ENCODE data around the gene CEP112. TPM values are rescaled to one million over a fixed set of nuclear protein-coding genes. Genes with fewer than 3 reads are reported as not detected.

The CEP112 gene
- total and polyA plus RNA-seq, 2 of the 4 experiments (the other 2 are of a cell fraction): 2.5 to 5.6 TPM

DNA sequence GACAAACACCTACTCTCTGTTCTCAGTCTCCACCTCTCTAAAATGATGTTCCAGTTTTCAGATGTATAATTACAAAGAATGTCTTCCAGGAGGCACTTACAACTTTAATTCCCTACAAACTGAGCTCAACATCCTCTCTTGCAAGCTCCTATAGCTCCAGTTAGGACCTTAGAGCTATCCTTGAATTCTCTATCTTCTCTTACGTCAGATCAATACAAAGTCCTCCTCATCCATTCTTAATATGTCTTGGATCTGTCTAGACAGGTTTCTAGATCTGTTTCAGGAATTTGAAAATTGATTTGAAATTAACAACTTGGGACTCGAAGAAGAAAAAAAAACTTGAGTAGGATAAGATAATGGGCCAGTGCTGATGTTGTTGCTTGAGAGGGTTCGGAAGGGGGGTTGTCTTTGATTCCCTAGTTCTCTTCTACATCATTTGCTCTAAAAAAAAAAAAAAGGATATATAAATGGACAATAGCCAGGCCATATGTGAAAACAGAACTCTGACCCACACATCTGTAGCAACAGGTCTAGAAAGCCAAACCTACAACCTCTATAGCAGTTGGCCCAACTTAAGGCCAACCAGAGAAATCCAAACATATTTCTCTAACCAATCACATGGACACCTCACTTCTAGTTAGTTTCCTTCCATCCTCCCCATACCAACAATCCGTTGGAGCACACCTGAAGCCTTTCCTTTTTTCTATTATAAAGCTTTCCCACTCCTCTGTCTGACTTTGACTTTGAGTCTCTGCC lies 38.0 kb upstream of the CEP112 start:
- ATAC-seq (ENCODE audit: low read depth) (no peak), DNase-seq (no peak)
- Histone ChIP-seq H3K4ac (ENCODE audit: low read depth, low read length) (no peak overlapping the region), H2AFZ (replicated peaks; ENCODE audit: low read length, poor library complexity) (no peak overlapping the region), H3K27me3 (ENCODE audit: control insufficient read depth, insufficient read depth, low read length) (peaks cover 2% of the 10 kb centered on the region; the same call in 1 of the 2 replicates), H2BK20ac (ENCODE audit: low read depth, low read length) (no peak overlapping the region), H3K9ac (ENCODE audit: low read depth, low read length) (no peak overlapping the region), H3K23ac (ENCODE audit: low read depth, low read length) (no peak overlapping the region), H4K8ac (ENCODE audit: low read depth in 2 of 2, low read length in 2 of 2) (no peak overlapping the region), H3K9me3 (ENCODE audit: control insufficient read depth, insufficient read depth, low read length) (no peaks in the 10 kb centered on the region), H3K14ac (replicated peaks; ENCODE audit: low read depth, low read length) (no peak overlapping the region), H4K20me1 (ENCODE audit: insufficient read depth, low read length) (no peaks in the 10 kb centered on the region), H3K4me1 (ENCODE audit: control insufficient read depth, insufficient read depth, low read length) (no peaks in the 10 kb centered on the region), H2BK5ac (ENCODE audit: low read depth, low read length, poor library complexity, severe bottlenecking) (no peak overlapping the region), H2BK120ac (ENCODE audit: low read depth, low read length) (no peak overlapping the region), H2BK15ac (ENCODE audit: low read depth, low read length) (no peak overlapping the region), H3K27ac (ENCODE audit: insufficient read depth, low read length) (no peak overlapping the region), H3K9me1 (ENCODE audit: insufficient read depth, low read length) (no peaks in the 10 kb centered on the region), H3K36me3 (ENCODE audit: control insufficient read depth, insufficient read depth, low read length) (no peaks in the 10 kb centered on the region), H3K4me2 (ENCODE audit: low read depth, low read length) (no peak overlapping the region), H2AK9ac (replicated peaks; ENCODE audit: low read depth, low read length, poor library complexity) (no peak overlapping the region), H4K5ac (ENCODE audit: low read depth, low read length) (no peak overlapping the region), H3K56ac (ENCODE audit: extremely low read depth, insufficient read depth, low read length) (no peak overlapping the region), H2AK5ac (ENCODE audit: low read depth, low read length) (no peak overlapping the region), H3K18ac (ENCODE audit: low read depth, low read length) (no peak overlapping the region), H3K4me3 (ENCODE audit: insufficient read depth, low read depth, low read length) (no peak overlapping the region), H3K79me1 (ENCODE audit: low read depth in 1 of 2, low read length in 2 of 2) (no peaks in the 10 kb centered on the region), H4K91ac (ENCODE audit: insufficient read depth, low read depth, low read length) (no peak overlapping the region)
- POLR2A ChIA-PET (ENCODE audit: unreplicated experiment): no interaction called here
- TF ChIP-seq, protein P1, sequence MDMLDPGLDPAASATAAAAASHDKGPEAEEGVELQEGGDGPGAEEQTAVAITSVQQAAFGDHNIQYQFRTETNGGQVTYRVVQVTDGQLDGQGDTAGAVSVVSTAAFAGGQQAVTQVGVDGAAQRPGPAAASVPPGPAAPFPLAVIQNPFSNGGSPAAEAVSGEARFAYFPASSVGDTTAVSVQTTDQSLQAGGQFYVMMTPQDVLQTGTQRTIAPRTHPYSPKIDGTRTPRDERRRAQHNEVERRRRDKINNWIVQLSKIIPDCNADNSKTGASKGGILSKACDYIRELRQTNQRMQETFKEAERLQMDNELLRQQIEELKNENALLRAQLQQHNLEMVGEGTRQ (IDR thresholded peaks at IDR 0.05; ENCODE audit: low read depth, low read length): no peak
- TF ChIP-seq RCOR1 (IDR thresholded peaks at IDR 0.05; ENCODE audit: insufficient replicate concordance, low read length): no peak
- no peak for TF ChIP-seq RAD21 (IDR thresholded peaks at IDR 0.05; ENCODE audit: low read length)
- no peak for TF ChIP-seq MAZ (IDR thresholded peaks at IDR 0.05; ENCODE audit: borderline replicate concordance, low read depth, low read length)
- TF ChIP-seq CHD1 (IDR thresholded peaks at IDR 0.05; ENCODE audit: low read depth, low read length): no peak
- no peak for TF ChIP-seq POLR2A (IDR thresholded peaks at IDR 0.05; ENCODE audit: low read depth, low read length)
- TF ChIP-seq, protein P2, sequence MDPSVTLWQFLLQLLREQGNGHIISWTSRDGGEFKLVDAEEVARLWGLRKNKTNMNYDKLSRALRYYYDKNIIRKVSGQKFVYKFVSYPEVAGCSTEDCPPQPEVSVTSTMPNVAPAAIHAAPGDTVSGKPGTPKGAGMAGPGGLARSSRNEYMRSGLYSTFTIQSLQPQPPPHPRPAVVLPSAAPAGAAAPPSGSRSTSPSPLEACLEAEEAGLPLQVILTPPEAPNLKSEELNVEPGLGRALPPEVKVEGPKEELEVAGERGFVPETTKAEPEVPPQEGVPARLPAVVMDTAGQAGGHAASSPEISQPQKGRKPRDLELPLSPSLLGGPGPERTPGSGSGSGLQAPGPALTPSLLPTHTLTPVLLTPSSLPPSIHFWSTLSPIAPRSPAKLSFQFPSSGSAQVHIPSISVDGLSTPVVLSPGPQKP (IDR thresholded peaks at IDR 0.05; ENCODE audit: borderline replicate concordance, low read depth, low read length): no peak
- no peak for TF ChIP-seq NFE2L2 (IDR thresholded peaks at IDR 0.05; ENCODE audit: low read depth, low read length)
- TF ChIP-seq MXI1 (IDR thresholded peaks at IDR 0.05; ENCODE audit: borderline replicate concordance, low read depth, low read length): no peak
- no peak for TF ChIP-seq FOS (IDR thresholded peaks at IDR 0.05; ENCODE audit: low read depth, low read length)
- no peak for TF ChIP-seq SMC3 (IDR thresholded peaks at IDR 0.05; ENCODE audit: low read depth, low read length)
- TF ChIP-seq, protein P3, sequence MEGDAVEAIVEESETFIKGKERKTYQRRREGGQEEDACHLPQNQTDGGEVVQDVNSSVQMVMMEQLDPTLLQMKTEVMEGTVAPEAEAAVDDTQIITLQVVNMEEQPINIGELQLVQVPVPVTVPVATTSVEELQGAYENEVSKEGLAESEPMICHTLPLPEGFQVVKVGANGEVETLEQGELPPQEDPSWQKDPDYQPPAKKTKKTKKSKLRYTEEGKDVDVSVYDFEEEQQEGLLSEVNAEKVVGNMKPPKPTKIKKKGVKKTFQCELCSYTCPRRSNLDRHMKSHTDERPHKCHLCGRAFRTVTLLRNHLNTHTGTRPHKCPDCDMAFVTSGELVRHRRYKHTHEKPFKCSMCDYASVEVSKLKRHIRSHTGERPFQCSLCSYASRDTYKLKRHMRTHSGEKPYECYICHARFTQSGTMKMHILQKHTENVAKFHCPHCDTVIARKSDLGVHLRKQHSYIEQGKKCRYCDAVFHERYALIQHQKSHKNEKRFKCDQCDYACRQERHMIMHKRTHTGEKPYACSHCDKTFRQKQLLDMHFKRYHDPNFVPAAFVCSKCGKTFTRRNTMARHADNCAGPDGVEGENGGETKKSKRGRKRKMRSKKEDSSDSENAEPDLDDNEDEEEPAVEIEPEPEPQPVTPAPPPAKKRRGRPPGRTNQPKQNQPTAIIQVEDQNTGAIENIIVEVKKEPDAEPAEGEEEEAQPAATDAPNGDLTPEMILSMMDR (conservative IDR thresholded peaks at IDR 0.05; ENCODE audit: low read depth, low read length): no peak
- no peak for TF ChIP-seq CEBPB (IDR thresholded peaks at IDR 0.05; ENCODE audit: low read depth, low read length)
- TF ChIP-seq MAFK (IDR thresholded peaks at IDR 0.05; ENCODE audit: low read depth, low read length): no peak
- no peak for TF ChIP-seq BHLHE40 (IDR thresholded peaks at IDR 0.05; ENCODE audit: low read depth, low read length)
- TF ChIP-seq RFX5 (IDR thresholded peaks at IDR 0.05; ENCODE audit: low read depth, low read length): no peak
- no TSS peak for BruUV-seq (replicated peaks)
- CTCF ChIA-PET: no interaction called here
- dilution Hi-C loops (cut with HindIII; ENCODE audit: low sequenced_read_pairs, unreplicated experiment): no loop called here
- intact Hi-C loops (cut with micrococcal nuclease): no loop called here
- in situ Hi-C loops (cut with MboI; ENCODE audit: low sequenced_read_pairs): no loop called here
- WGBS, 2 experiments (ENCODE audit: extremely low coverage in 2 of 2, insufficient read length in 1 of 2): no CpG with 5 or more reads among the region's 4 CpGs

Data from IMR-90 (cell line).